GM12878 (cell line): ENCODE data around the gene CHCHD6. TPM values are rescaled to one million over a fixed set of nuclear protein-coding genes. Genes with fewer than 3 reads are reported as not detected.

Experiments
- CUX1 ChIP-seq: IDR thresholded peaks from 2 replicates; pipeline ENCODE4 v1.6.1; 2012; ENCODE audit warnings: improper control_type of control experiment, low read depth, low read length; ENCODE audit not compliant: insufficient replicate concordance
- DPF2 ChIP-seq: fragments of 450-650 bp; IDR thresholded peaks from 2 replicates; pipeline ENCODE4 v1.6.1; 2017; ENCODE audit warnings: mild to moderate bottlenecking
- EP300 ChIP-seq, 2 experiments: fragments of 150-350 bp in 1 of 2; IDR thresholded peaks; 2 replicates each; pipeline ENCODE4 v1.6.1; 2011 to 2012; ENCODE audit warnings: low read depth in 2 of 2, low read length in 2 of 2, borderline replicate concordance in 1 of 2, improper control_type of control experiment in 1 of 2, inconsistent platforms in 1 of 2; ENCODE audit not compliant: control insufficient read depth in 1 of 2
- SIN3A ChIP-seq: IDR thresholded peaks from 2 replicates; pipeline ENCODE4 v1.6.1; 2012; ENCODE audit warnings: low read depth, low read length, improper control_type of control experiment
- USF1 ChIP-seq: IDR thresholded peaks from 2 replicates; pipeline ENCODE4 v1.6.1; 2011; ENCODE audit warnings: borderline replicate concordance, low read depth, mild to moderate bottlenecking, moderate library complexity, mixed read lengths, low read length; ENCODE audit not compliant: insufficient read depth; ENCODE audit errors: extremely low read length
- polyA plus RNA-seq, 11 experiments: library from polyadenylated mRNA; depleted of rRNA in 4 of 11; unstranded in 6 of 11; stranded (reverse) in 5 of 11; fragments of >200 nt; fragmentation: Nextera tagmentation in 4 of 11; fragmentation: Illumina TruSeq in 1 of 11; extraction: Ambion mirVana in 4 of 11; extraction: Trizol in 1 of 11; gene quantifications; 1 replicate in 1 of 11; 2 replicates in 10 of 11; pipeline versions ENCODE4 v1.2.1 to v1.2.3, GENCODE V29; 2011 to 2016; ENCODE audit warnings: inconsistent platforms in 2 of 11, missing spikeins in 2 of 11, low read depth in 1 of 11
- total RNA-seq, 4 experiments: library from RNA; depleted of rRNA in 3 of 4; stranded (reverse); fragments of >200 nt in 3 of 4; fragmentation: Illumina TruSeq in 1 of 4; extraction: Trizol in 1 of 4; gene quantifications; 2 replicates each; pipeline versions ENCODE4 v1.2.1 to v1.2.3, GENCODE V29; 2013 to 2021

CHCHD6 gene
- total and polyA plus RNA-seq, 10 of the 15 experiments (the other 5 are each of a cell fraction or from before 2014, with no cell fraction given), result 2.7 to 16.7 (median 12.3) TPM

- TF ChIP-seq EP300 (IDR thresholded peaks at IDR 0.05; ENCODE audit: borderline replicate concordance in 1 of 2, control insufficient read depth in 1 of 2, low read depth in 2 of 2, low read length in 2 of 2) (no peak), CUX1 (no peak), DPF2 (no peak), SIN3A (no peak), USF1 (no peak)
- TF ChIP-seq, all 136 proteins: peak for 0
Measured at GRCh38 chr3:126926684-126927400, 222.8 kb downstream of the CHCHD6 start (continued).
